T1000 (cell line): ENCODE measurements around the gene RUFY2.
"Not testable (repeated sequence)": the region's sequence is repeated elsewhere in the genome, so short reads cannot be mapped to it uniquely, and the experiment has no call there.

Experiments used
- DNase-seq: peaks from one replicate; lab custom pipeline; 2025; ENCODE audit warnings: mixed read lengths; lab: John Stamatoyannopoulos, UW

Gene RUFY2, protein sequence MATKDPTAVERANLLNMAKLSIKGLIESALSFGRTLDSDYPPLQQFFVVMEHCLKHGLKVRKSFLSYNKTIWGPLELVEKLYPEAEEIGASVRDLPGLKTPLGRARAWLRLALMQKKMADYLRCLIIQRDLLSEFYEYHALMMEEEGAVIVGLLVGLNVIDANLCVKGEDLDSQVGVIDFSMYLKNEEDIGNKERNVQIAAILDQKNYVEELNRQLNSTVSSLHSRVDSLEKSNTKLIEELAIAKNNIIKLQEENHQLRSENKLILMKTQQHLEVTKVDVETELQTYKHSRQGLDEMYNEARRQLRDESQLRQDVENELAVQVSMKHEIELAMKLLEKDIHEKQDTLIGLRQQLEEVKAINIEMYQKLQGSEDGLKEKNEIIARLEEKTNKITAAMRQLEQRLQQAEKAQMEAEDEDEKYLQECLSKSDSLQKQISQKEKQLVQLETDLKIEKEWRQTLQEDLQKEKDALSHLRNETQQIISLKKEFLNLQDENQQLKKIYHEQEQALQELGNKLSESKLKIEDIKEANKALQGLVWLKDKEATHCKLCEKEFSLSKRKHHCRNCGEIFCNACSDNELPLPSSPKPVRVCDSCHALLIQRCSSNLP

DNA sequence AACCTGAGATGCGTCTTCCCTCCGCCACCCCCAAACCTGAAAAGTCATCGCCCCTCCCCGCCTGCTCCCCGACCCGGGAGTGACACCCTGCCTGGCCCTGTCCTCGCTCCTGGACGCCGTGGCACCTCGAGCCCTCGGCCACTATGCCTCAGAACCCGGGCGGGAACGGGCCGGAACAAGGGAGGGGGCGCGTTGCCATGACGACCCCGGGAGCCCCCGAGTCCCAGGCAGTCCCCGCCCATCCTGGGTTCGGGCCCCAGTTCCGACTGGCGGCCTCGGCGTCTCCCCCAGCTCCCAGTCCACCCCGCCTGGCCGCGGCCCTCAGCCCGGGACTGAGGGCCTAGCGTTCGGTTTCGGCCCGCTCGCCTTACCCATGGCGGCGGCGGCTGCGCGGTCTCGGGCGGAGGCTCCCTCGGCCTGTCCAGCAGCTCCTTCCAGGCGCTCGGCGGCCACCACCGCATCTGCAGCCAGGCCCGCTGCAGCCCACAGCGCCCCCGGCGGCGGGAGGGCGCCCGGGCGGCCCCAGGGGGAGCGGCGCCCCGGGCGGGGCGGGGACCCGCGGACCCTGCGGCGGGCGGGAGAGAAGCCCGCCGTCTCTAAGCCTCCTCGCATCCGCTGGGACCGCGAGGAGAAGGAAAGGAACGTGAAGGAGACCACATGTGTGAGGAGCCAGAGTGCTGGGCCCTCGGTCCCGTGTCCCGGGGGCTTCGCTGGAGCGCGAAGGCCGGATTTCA lies at the start of gene RUFY2:
Gene RUFY2 (minus strand): TSS at position 463 of the 734 bp plus-strand sequence. CDS start 88 bp downstream, at position 375.
- peak; percentile 92 for DNase-seq

DNA sequence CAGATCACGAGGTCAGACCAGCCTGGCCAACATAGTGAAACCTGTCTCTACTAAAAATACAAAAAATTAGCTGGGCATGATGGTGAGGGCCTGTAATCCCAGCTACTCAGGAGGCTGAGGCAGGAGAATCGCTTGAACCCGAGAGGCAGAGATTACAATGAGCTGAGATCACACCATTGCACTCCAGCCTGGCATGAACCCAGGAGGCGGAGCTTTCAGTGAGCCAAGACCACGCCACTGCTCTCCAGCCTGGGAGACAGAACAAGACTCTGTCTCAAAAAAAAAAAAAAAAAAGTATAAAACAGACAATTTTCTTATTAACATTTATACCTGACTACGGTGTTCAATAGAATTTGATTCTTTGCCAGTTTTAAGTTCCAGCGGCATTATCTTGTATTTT lies 42.6 kb upstream of the RUFY2 start:
- DNase-seq, result not testable (repeated sequence)

DNA sequence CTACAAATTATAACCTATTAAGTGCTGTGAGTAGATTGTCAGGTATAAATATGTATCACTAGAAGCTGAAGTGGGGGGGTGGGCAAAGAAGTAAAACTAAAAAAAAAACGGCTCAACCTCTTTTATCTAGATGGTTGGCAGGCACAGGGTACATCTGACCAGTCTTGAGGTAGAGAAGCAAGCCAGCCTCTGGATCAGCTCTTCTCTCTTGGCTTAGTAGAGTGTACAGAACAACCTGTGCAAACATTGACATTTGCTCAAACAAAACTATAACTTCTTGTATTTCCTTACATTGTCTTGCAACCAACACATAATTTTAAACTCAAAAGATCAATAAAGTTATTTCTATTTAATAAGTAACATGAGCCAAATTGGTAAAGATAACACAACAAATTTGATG lies 39.1 kb upstream of the RUFY2 start:
- DNase-seq, result no peak

DNA sequence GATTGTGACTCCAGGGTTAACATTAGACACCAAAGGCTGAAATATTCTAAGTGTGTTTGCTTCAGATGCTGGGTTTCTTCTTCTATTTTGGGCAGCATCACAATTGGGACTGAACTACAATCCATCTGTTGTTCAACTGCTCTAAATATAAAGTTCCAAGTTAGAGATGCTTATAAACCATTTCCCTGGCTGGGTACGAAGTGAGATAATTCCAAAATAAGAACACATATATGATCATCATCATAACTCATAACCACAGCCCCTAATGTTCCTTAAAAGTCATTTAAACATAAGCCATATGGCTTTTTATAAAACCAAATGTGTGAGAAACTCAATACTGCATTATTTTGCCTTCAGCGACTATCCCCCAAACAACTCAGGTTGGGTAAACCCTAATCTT lies 35.9 kb upstream of the RUFY2 start:
- DNase-seq, result no peak

DNA sequence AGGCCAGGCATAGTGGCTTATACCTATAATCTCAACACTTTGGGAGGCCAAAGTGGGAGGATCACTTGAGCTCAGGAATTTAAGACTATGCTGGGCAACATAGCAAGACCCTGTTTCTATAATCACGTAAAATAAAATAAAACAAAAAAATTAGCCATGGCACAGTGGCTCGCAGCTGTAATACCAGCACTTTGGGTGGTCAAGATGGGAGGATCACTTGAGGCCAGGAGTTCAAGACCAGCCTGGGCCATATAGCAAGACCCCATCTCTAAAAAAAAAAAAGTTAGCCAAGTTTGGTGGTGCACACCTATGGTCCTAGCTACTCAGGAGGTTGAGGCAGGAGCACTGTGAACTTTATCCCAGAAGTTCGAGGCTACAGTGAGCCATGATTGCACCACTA lies 33.8 kb upstream of the RUFY2 start:
- DNase-seq, result no peak

DNA sequence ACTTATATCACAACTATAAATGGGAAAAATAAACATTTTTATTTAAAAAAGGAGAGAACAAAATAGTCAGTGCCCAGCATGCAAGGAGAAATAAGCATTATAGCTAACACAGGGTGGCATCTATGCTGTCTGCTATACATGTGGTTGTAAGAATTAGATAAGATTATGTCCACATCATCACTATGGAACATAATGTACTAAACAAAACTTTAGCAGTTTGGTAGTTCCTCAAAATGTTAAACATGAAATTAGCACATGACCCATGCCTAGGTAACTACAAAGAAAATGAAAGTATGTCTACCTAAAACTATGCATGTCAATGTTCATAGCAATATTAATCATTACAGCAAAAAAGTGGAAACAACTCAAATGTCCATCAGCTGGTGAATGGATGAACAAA lies 28.7 kb upstream of the RUFY2 start:
- no peak for DNase-seq

DNA sequence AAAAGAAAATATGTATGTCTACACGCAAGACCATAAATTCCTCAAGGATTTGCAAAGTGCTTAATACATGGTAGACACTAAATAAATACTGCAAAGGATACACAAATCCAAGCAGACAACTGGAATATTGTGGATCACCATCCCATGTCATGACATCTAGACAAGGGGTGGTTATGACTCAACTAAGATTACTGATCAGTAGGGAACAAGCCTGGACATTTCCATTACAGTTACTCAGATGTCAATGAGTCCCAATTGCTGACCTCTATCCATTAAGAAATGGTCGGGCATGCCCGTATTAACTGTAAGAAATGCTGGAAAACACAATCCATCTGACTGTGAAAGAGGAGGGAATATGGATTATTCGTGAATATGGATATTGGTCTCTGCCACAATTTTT lies 27.6 kb upstream of the RUFY2 start:
- DNase-seq, result no peak

DNA sequence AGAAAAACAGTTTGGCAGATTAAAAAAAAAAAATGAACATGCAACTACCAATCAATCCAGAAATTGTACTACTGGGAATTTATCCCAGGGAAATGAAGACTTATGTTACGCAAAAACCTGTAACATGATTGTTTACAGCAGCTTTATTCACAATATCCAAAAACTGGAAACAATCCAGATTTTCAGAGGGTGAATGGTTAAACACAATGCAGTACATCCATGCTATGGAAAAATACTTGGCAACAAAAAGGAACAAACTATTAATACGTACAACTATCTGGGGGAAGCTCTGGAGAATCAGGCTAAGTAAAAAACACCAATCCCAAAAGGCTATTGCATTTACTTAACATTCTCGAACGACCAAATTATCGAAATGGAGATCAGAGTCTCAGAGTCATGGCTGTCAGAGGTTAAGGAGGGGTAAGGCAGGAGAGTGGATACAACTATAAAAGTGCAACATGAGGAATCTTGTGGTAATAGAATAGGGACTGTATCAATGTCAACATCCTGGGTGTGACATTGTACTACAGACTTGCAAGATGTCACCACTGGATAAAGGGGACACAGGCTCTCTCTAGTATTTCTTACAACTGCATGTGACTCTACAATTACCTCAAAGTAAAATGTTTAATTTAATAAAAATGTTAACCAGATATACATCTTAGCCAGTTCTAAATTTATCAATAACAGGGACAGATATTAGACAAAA lies 21.5 kb upstream of the RUFY2 start:
- no peak for DNase-seq

DNA sequence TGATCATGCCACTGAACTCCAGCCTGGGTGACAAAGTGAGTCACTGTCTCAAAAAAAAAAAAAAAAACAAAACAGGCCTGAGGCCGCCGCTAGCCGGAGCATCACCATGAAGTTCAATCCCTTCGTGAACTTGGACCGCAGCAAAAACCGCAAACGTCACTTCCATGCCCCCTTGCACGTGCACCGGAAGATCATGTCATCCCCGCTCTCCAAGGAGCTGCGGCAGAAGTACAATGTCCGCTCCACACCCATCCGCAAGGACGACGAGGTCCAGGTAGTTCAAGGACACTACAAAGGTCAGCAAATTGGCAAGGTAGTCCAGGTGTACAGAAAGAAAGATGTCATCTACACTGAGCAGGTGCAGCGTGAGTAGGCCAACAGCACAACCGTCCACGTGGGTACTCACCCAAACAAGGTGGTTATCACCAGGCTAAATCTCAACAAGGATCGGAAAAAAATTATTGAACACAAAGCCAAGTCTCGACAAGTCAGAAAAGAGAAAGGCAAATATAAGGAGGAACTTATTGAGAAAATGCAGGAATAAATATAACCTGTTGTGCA lies 17.5 kb upstream of the RUFY2 start:
- no peak for DNase-seq

DNA sequence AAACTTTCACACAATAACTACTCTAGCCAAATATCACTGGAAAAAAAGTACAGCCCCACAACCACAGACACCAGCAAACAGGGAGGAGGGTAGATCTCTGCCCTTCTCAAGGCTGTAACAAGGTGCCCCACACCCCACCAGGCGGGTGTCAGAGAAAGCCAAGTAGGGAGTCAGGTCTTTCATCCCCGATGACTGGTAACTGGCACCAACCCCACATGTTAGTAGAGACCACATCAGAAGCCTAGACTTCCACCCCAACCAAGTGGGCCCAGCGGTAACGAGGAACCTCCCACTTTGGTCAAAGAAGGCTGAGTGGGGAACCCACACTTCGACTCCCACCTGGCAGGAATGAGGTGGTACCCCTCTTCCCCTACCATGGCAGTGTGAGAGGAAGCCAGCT lies 16.4 kb upstream of the RUFY2 start:
- DNase-seq, result no peak

DNA sequence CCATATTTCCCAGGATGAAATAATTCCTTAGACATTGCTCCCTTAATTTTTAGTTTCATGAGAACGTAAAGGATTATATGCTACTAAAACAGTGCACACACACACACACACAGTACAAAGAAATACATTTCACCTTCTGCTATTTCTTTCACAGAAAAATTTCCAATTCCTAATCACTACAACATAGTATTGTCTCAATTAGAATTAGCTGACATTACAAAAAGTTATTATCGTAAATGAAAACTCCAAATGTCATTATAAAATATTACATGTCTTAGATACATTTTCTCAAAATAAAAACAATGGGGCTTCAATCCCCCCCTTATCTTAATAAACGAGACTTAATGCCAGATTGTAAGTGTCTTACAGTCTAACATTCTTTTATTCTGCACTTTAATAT lies 12.3 kb upstream of the RUFY2 start:
- DNase-seq, result no peak

DNA sequence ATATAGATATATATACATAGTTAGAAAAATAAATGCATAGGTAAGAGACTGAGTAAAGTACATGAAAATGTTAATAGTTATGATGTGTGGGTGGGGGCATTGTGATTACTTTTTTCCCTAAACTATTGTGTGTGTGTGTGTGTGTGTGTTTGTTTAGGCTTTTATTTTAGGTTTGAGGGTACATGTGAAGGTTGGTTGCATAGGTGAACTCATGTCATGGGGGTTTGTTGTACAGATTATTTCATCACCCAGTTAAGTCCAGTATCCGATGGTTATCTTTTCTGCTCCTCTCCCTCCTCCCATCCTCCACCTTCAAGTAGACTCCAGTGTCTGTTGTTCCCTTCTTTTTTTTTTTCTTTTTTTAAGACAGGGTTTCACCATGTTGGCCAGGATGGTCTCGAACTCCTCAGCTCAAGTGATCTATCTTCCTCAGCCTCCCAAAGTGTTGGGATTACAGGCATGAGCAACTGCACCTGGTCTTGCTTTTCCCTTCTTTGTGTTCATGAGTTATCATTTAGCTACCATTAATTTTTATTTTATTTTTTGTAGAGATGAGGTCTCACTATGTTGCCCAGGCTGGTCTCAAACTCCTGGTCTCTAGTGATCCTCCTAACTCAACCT lies 1.9 kb upstream of the RUFY2 start:
- DNase-seq, result no peak

DNA sequence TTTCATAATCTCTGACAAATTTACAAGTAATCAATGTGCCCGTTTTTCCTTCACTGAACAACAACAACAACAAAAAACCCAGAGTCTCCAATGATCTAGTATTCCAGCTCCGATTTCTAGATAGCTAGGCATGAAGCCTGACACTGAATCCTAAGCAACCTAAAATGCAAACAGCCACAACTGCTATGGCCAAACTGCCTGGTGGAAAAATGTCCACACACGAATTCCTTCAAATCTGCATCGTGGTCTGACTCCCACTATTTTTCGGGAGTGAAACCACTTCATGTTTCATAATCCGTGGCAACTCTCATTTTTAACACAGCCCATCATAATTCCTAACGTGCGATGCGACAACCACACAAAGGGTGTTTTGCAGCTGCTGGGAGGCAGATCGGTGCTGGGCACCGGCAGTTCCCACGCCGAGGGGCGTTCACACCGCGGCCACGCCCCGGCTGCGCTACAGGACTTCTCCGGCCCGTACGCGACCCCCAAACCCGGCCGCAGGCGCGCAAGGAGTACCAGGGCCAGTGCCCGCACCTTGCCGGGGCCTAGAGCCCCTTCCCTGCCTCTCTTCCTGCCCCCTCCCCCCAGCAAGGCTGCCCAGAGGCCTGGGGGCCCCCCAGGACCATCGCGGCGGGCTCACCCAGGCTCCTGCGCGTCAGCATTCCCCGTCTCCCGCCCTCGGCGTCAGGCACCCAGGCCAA lies 814 bp downstream of the RUFY2 start:
- peak; percentile 54 for DNase-seq

DNA sequence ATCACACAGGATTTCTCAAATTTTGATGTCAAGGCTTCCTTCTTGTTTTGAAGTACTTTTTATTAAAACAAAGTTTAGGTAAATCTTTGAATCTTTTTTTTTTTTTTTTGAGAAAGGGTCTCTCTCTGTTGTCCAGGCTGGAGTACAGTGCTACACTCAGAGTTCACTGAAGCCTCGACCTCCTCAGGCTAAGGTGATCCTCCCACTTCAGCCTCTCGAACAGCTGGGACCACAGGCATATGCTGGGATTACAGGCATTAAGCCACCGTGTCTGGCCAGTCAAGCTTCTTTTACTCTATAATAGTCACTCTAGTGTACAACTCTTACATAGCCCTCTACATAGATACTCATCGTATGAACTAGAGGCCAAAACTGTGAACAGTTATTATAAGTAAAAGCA lies 3.4 kb downstream of the RUFY2 start:
- DNase-seq, result no peak

DNA sequence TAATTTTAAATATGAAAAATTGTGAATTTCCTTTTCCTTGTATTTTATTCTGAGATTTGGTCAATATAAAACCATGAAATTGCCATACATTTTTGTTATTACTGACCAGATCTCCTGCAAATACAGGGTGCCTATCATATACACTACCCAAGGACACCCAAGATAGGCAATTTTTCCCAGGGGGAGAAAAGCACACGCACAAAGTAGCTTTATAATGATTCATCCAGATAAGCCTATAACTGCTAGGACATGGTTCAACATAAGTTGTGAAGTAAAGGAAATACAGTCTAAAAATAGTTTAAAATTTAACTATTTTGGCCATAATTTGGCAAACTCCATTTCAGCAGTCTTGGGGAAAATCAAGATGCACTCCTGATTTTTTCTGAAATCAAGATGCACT lies 4.8 kb downstream of the RUFY2 start:
- no peak for DNase-seq

DNA sequence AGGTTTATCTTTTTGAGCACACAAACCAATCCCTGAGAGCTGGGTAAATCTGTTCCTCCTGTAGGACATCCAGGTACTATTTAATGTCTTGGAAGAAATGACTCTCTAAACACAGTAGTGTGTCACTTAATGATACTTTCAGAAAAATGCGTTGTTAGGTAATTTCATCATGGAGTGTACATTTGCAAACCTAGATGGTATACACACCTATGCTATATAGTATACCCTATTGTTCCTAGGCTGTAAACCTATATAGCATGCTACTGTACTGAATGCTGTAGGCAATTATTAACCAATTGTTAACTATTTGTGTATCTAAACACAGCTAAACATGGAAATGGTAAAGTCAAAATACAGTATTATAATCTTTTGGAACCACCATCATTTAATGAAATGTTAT lies 10.1 kb downstream of the RUFY2 start:
- no peak for DNase-seq

DNA sequence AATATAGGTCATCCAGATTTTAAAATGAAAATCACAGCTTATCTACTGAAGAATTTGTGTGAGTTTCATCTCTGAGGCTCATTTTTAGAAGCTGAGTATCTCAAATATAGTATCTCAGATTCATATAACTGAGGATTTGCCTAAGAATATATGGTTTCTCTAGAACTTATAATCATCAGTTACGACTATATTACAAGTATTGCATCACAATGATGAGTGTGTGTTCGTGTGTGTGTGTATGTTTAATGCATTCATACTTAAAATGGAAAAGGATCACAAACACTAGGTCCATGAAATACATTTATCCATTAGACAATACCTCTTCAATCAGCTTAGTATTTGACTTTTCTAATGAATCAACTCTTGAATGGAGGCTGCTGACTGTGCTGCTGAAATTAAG lies 21.3 kb downstream of the RUFY2 start:
- no peak for DNase-seq

DNA sequence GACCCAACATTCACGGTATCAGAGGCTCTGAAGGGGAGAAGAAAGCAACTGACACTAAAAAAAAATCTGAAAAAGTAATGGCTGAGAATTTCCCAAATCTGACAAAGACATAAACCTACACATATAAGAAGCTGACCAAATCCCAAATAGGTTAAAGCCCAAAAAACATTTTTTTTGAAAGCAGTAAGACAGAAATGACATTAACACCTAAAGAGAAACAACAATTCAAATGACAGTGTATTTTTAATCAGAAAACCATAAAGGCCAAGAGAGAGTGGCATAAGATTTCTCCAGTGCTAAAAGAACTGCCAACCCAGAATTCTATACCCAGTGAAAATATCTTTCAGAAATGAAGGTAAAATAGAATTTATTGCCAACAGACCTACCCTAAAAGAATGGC lies 35.5 kb downstream of the RUFY2 start:
- DNase-seq, result no peak

DNA sequence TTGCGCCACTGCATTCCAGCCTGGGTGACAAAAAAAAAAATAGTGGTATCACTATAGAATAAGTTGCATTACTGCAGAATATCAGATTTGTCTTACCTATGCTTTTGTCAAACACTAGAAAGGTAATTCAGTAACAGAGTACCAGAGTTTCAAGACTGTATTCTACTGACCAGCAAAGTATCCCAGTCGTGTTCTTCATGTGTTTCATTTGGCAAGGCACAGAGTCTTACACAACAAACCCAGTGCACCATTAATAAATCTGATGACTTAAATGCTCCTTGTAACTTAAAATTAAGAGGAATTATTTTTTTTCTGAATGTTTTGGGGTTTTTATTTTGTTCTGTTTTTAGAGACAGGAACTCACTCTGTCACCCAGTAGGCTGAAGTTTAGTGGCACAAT lies 40.0 kb downstream of the RUFY2 start:
- no peak for DNase-seq

DNA sequence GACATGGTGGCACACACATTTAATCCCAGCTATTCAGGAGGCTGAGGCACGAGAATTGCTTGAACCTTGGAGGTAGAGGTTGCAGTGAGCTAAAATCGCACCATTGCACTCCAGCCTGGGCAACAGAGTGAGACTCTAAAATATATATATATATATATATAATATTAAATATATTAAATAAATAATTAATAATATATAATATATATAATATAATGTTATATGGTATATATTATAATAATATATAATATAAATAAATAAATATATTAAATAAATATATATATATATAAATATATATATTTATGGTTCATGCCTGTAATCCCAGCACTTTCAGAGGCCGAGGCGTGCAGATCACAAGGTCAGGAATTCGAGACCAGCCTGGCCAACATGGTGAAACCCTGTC lies 40.5 kb downstream of the RUFY2 start:
- DNase-seq, result no peak

DNA sequence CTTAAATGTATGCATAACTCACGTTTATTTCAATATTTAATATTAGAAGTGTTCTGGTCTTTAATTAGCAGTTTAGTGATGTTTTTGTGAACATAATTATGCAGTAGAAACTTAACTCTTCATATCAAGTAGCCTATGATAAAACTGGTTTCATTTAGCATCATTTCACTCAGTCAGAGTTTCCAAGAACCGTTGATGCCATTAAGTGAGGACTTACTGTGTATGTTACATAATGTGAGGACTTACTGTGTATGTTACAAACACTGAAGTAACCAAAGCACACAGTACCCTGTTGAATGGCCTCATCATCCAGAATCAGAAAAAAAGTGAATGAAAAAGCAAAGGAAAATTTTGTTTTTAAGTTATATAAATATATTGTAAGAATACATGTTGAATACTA lies 41.5 kb downstream of the RUFY2 start:
- no peak for DNase-seq
